Motor neuron (in vitro differentiated cells): ENCODE data around the gene GNB3. TPM values are rescaled to one million over a fixed set of nuclear protein-coding genes. Genes with fewer than 3 reads are reported as not detected.
A peak's percentile ranks its signal among the peaks of the same experiment; 100 is the strongest.
"Not testable (repeated sequence)": the region's sequence is repeated elsewhere in the genome, so short reads cannot be mapped to it uniquely, and the experiment has no call there.

Experiments used
- ATAC-seq, 8 experiments: fragments of 200-7000 bp; cut with Tn5 transposase; replicated peaks in 6 of 8; 2 replicates each; pipeline ENCODE4 v1.8.0; 2021; ENCODE audit warnings: mild to moderate bottlenecking in 8 of 8, moderate library complexity in 8 of 8
- H3K27ac ChIP-seq, 2 donors: fragments of 250-450 bp; sonication (Bioruptor Pico); 2 replicates each; pipeline ENCODE4 v1.9.0; 2021; ENCODE audit warnings: antibody characterized with exemption in 2 of 2, mild to moderate bottlenecking in 2 of 2, moderate library complexity in 1 of 2
- H3K4me1 ChIP-seq, 2 donors: fragments of 250-450 bp; sonication (Bioruptor Pico); replicated peaks in 1 of 2; 2 replicates each; pipeline ENCODE4 v1.6.1; 2021; ENCODE audit warnings: antibody characterized with exemption in 2 of 2, mild to moderate bottlenecking in 2 of 2, moderate library complexity in 1 of 2
- H3K4me3 ChIP-seq, 5 donors: fragments of 250-450 bp; sonication (Bioruptor Pico); 2 replicates each; pipeline ENCODE4 v1.9.0; 2021; ENCODE audit warnings: antibody characterized with exemption in 5 of 5, mild to moderate bottlenecking in 5 of 5, moderate library complexity in 4 of 5
- WGBS, 10 experiments: fragments of 450-650 bp; shearing (Covaris generic); methylation state at CpG; one replicate each; pipeline ENCODE4 v1.0.0; 2022; 5-methylcytosine and 5-hydroxymethylcytosine counted together
- in situ Hi-C, 9 experiments: fragments of 400-800 bp; cut with MboI; loops; one replicate each; pipeline ENCODE4 v1.15.0; 2021; ENCODE audit warnings: low sequenced_read_pairs in 9 of 9, low pct_unique_long_range_greater_than_20kb in 2 of 9; ENCODE audit not compliant: unreplicated experiment in 9 of 9
- total RNA-seq, 8 experiments: library from RNA; unstranded; fragments of 300-600 nt; gene quantifications; 2 replicates each; pipeline versions ENCODE4 v1.2.3 to v1.2.4, GENCODE V29; 2022

GNB3 gene
- total RNA-seq, 8 experiments from 2014 or later = 1.1 to 8.4 (median 4.5) TPM

DNA sequence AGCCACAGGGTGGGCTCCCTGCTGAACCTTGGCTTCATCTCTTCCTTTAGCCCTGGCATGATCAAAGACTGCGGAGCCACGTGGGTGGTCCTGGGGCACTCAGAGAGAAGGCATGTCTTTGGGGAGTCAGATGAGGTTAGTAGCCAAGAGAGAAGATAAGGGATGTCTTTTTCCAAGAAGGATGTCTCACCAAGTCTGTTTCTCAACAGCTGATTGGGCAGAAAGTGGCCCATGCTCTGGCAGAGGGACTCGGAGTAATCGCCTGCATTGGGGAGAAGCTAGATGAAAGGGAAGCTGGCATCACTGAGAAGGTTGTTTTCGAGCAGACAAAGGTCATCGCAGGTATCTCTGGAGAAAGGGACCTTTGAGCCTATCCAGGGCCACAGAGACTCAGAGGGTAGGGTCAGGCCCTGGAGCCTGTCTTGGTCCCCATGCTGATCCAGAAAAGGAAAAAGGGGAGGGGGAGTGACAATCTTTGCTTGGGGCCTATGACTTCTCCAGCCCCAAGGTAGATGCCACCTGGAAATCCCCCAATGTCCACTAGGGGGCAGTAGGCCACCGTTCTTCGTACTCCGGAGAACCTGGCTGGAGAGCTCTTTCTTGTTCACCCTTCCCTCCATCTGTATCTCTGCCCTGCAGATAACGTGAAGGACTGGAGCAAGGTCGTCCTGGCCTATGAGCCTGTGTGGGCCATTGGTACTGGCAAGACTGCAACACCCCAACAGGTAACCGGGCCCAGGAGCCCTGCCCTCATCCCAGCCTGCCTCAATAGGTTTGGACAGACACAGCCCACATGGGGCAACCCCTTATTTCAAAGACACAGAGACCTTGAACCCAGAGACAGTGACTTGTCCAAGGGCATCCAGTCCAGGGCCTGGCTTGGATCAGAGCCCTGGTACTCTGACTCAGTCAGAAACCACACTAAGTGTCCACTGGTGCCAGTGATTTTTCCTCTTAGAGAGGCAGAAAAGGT lies 28.6 kb downstream of the GNB3 start:
- Histone ChIP-seq H3K4me3 (peak overlapping the region; percentile 83 to 95 (median 89)), H3K27ac (peak overlapping the region in 1 of 2 donors; percentile 37), H3K4me1 (peaks cover 24 to 27% of the 10 kb centered on the region in 2 donors)
- peak in 4 of 8 experiments; percentile 0 to 4 (median 2) for ATAC-seq
- in situ Hi-C loops = no loop called here
- WGBS, 10 experiments = 4 to 80% (median 33%) methylated on average over 1 to 7 of the region's 12 CpGs; no CpG with 5 or more reads in 1 of the 10 experiments

DNA sequence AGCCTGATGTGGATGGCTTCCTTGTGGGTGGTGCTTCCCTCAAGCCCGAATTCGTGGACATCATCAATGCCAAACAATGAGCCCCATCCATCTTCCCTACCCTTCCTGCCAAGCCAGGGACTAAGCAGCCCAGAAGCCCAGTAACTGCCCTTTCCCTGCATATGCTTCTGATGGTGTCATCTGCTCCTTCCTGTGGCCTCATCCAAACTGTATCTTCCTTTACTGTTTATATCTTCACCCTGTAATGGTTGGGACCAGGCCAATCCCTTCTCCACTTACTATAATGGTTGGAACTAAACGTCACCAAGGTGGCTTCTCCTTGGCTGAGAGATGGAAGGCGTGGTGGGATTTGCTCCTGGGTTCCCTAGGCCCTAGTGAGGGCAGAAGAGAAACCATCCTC lies 29.6 kb downstream of the GNB3 start:
- WGBS, 10 experiments = 0 to 100% (median 100%) methylated on average over 1 of the region's 4 CpGs; no CpG with 5 or more reads in 7 of the 10 experiments
- H3K27ac ChIP-seq, in situ Hi-C loops, H3K4me3 ChIP-seq, ATAC-seq: not testable (repeated sequence)
- peaks cover 24 to 28% of the 10 kb centered on the region in 2 donors for H3K4me1 ChIP-seq

DNA sequence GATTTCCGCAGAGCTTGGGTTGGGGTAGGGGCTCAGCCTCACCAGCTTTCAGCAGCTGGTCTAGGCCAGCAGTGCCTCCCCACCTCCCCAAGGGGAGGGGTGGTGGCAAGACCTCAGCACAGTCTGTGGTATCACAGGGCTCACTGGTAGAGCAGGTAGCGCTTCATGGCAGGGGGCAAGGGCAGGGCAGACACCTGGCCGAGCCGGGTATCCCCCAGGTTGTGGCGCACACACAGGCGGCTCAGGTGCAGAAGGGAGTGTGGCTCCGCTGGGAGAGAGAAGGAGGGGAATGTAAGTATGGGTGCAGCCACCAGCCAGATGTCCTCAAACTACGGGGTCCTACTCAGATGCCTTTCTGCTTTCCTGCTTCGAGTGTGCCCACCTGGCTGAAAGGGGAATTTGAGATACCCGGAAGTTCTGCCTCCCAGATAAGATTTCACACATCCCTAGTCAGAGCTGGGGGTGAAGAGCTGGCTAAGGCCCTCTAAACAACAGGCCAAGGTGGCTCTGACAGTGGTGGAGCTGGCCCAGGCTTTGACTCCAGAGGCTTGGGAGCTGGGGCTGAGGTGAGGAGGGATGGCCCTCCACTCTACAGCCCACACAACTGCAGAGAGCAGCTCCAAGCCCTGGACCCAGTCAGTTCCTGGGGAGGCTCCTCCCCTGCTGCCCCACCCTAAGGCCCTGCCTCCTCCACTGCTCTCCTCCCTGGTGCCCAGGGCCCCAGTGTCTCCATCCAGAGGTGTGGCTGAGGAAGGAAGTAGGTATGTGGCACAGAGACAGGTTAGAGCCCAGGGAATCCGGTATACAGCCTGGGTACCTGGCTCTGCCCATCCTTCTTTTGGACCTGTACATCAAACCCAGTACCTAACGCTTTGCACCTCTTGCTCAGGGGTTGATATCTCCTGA lies 30.6 kb downstream of the GNB3 start:
- 43 to 100% (median 90%) methylated on average over 1 to 3 of the region's 12 CpGs; no CpG with 5 or more reads in 4 of the 10 experiments for WGBS, 10 experiments
- Histone ChIP-seq H3K4me1 (peaks cover 23 to 27% of the 10 kb centered on the region in 2 donors), H3K4me3 (peak overlapping the region in 1 of 5 donors; percentile 63), H3K27ac (no peak overlapping the region)
- in situ Hi-C loops = no loop called here
- peak in 2 of 8 experiments; percentile 2 for ATAC-seq

DNA sequence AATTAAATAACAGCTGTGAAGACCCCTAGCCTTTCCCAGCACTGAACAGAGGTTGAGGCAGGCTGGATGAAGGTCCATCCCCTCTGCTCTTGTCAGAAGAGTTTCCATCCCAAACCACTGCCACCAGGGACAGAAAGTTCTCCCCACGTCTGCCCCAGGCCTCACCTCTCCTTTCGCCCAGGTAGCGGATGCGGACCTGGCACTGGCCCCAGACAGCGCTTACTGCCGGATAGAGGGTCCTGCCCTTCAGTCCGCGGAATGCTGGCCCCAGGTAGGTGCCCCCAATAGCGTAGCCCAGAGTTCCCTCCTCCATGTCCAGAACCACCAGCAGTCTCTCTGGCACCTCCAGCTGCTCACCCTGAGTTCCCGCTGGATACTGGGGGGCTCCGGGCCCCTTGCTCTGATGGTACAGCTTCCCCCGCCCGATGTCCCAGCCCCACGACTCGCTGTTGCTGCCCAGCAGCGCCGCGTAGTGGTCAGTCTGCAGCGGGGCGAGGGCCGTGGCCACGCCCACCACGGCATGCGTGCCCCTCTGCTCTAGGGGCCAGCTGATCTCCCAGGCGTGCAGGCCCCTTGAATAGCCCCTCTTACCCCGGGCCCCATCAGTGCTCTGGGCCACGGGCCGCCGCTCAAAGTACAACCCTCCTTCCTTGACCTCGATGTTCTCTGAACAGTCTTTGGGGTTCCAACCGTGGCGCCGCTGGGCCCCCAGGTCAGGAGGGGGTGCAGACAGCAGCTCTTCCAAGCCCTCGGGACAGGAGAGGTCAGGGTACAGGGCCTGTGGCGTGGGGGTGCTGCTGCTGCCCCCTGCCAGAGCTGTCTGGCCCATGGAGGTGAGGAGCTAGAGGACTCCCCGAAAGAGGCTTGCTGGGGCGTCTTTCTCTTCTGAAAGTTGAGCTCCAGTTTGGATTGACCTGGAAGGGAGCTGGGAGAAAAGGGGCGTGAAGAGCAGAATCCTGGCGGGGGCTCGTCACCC lies 31.6 kb downstream of the GNB3 start:
- in situ Hi-C loops = no loop called here
- 0 to 46% (median 0%) methylated on average over 1 to 7 of the region's 40 CpGs; no CpG with 5 or more reads in 5 of the 10 experiments for WGBS, 10 experiments
- Histone ChIP-seq H3K4me3 (peak overlapping the region; percentile 44 to 63 (median 53)), H3K27ac (peak overlapping the region in 1 of 2 donors; percentile 45), H3K4me1 (peaks cover 16 to 20% of the 10 kb centered on the region in 2 donors)
- peak; percentile 10 to 44 (median 37) for ATAC-seq

DNA sequence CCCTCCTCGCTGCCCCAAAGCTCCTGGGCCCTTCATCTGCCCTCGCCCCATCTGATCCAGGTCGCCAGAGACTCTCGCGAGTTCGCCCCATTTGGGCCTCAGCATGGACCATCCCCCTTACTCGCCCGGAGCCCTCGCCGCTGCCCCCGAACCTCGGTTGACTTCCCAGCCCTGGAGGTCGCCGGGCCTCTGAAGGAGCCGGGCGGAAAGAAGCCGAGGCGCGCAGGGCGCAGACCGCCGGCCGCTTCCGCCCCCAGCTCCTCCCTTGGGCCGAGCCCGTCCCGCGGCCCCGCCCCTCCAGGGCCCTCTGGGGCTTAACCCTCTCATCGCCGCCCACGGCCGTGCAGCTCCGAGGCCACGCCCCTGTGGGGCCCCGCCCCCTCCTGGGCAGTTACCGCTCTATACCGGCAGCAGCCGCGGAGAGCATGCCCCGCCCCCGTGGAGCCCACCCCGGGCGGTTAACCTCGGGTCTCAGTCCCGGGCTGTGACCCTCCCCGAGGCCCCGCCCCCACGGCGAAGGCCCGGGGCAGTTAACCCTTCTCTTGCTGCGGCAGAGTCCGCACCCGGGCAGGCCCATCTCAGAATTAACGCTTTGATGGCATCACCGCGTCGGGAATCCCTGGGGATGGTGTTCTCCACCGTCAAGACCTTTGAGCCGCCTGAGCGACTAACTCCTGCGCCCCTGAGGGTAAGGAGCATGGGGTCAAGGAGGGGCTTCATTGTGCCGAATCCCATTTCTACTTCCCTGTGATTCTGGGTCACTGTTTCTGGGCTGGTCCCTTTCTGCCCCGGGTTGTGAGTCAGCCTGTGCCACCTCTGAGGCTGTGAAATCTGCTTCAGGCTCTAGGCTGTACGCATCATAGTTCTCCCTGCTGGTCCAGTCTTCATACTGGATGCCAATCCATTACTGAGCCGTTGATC lies 32.6 kb downstream of the GNB3 start, which contains the start of gene SPSB2:
Gene SPSB2, minus strand, starts transcription at position 210 of the 921 bp plus-strand sequence. CDS start 402 bp downstream, outside the sequence.
- Histone ChIP-seq H3K4me3 (peak within 1 kb of the TSS; percentile 44 to 63 (median 53)), H3K4me1 (peaks cover 16 to 20% of the 10 kb centered on the region in 2 donors), H3K27ac (peak within 1 kb of the TSS; percentile 34 to 45)
- in situ Hi-C loops = no loop called here
- ATAC-seq = peak; percentile 67 to 84 (median 78)
- 0 to 23% (median 0%) methylated on average over 1 to 7 of the region's 66 CpGs; no CpG with 5 or more reads in 3 of the 10 experiments for WGBS, 10 experiments

DNA sequence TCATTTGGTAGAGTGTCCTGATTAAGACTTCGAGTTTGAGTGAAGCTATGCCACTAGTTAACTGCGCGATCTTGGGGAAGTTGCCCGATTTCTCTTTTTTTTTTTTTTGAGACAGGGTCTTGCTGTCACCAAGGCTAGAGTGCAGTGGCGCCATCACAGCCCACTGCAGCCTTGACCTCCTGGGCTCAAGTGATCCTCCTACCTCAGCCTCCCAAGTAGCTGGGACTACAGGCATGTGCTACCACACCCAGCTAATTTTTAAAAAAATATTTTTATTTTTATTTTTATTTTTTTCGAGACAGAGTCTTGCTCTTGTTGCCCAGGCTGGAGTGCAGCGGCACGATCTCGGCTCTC lies 33.3 kb downstream of the GNB3 start:
- H3K4me3 ChIP-seq = peak overlapping the region; percentile 44 to 63 (median 53)
- H3K4me1 ChIP-seq = peaks cover 16 to 18% of the 10 kb centered on the region in 2 donors
- in situ Hi-C loops, ATAC-seq: not testable (repeated sequence)
- H3K27ac ChIP-seq = peak overlapping the region in 1 of 2 donors; percentile 41
- 0 to 90% (median 55%) methylated on average over 2 to 7 of the region's 9 CpGs; no CpG with 5 or more reads in 2 of the 10 experiments for WGBS, 10 experiments

DNA sequence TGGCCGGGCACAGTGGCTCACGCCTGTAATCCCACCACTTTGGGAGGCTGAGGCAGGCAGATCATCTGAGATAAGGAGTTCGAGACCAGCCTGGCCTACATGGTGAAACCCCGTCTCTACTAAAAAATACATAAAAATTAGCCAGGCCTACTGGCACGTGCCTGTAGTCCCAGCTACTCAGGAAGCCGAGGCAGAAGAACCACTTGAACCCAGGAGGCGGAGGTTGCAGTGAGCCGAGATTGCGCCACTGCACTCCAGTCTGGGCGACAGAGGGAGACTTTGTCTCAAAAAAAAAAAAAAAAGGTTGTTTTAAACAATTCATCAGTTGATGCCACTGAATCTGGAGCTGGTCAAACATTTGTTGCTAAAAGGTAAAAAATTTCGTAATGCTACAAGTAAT lies 39.1 kb downstream of the GNB3 start:
- in situ Hi-C loops, ATAC-seq, H3K4me3 ChIP-seq, H3K4me1 ChIP-seq: not testable (repeated sequence)
- 83 to 100% (median 97%) methylated on average over 1 to 9 of the region's 11 CpGs; no CpG with 5 or more reads in 2 of the 10 experiments for WGBS, 10 experiments
- H3K27ac ChIP-seq = peak overlapping the region in 1 of 2 donors; percentile 3

DNA sequence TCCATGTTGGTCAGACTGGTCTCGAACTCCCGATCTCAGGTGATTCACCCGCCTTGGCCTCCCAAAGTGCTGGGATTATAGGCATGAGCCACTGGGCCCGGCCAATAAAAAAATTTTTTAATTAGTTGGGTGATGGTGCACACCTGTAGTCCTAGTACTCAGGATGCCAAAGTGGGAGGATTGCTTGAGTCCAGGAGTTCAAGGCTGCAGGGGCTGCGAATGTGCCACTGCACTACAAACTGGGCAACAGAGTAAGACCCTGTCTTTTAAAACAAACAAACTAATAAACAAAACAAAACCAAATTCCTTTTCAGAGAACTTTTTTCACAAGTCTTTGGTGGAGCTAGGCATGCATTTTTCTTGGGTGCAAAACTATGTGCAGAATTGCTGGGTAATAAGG lies 42.5 kb downstream of the GNB3 start:
- peaks cover 14 to 16% of the 10 kb centered on the region in 2 donors for H3K4me1 ChIP-seq
- no peak for ATAC-seq
- H3K4me3 ChIP-seq = no peak overlapping the region
- 86 to 100% (median 100%) methylated on average over 1 to 4 of the region's 5 CpGs; no CpG with 5 or more reads in 5 of the 10 experiments for WGBS, 10 experiments
- in situ Hi-C loops = no loop called here
- H3K27ac ChIP-seq = no peak overlapping the region

DNA sequence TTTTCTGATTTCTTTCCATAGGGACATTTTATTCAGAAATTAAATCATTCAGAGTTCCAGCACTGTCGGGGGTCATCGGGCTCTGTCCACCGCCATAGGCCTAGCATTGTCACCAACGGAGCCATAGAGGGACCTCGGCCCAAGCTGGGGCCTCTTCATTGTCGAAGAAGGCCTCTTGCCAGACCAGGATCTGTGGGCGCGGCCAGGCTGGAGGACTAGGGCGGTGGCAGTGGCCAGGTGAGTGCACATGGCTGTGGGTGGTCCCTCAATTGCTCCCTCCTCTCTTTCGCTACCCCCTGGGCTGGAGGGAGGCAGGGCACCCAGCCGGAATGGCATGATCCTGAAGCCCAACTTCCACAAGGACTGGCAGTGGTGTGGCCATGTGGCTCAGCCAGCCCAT lies 43.0 kb downstream of the GNB3 start:
- ATAC-seq = peak in 1 of 8 experiments; percentile 7

DNA sequence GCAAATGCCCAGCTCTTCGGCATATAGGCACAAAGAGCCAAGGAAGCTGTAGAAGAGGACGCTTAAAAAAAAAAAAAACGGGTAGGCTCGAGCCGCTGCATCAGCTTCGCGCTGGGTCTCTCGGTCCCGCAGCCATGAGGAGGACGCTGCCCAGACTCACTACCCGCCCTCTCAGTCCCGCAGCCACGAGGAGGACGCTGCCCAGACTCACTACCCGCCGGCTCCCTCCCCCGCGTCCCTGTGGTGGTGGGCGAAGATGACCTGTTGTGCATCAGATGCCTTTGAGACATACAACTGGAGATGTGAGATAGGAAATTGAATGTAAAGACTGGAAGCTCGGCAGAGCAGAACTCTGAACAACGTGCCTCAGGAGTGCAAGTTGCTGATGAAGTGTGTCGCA lies 43.8 kb downstream of the GNB3 start:
- H3K4me1 ChIP-seq = peaks cover 14 to 16% of the 10 kb centered on the region in 2 donors
- in situ Hi-C loops = no loop called here
- H3K27ac ChIP-seq = no peak overlapping the region
- whole genome bisulfite sequencing, 10 experiments = 42 to 100% (median 72%) methylated on average over 1 to 19 of the region's 22 CpGs; no CpG with 5 or more reads in 1 of the 10 experiments
- no peak overlapping the region for H3K4me3 ChIP-seq
- peak in 1 of 8 experiments; percentile 11 for ATAC-seq

More for the DNA sequence above, 43.0 kb downstream of the GNB3 start:
- Histone ChIP-seq H3K27ac (no peak overlapping the region), H3K4me1 (peaks cover 14 to 16% of the 10 kb centered on the region in 2 donors), H3K4me3 (no peak overlapping the region)
- 80 to 100% (median 93%) methylated on average over 1 to 6 of the region's 11 CpGs; no CpG with 5 or more reads in 4 of the 10 experiments for WGBS, 10 experiments
- in situ Hi-C loops = no loop called here
